Measurements from ENCODE around the gene MACF1. TPM values are rescaled to one million over a fixed set of nuclear protein-coding genes. Genes with fewer than 3 reads are reported as not detected.

Gene MACF1
- total RNA-seq, 1 experiment from 2014 or later: 104 TPM

DNA sequence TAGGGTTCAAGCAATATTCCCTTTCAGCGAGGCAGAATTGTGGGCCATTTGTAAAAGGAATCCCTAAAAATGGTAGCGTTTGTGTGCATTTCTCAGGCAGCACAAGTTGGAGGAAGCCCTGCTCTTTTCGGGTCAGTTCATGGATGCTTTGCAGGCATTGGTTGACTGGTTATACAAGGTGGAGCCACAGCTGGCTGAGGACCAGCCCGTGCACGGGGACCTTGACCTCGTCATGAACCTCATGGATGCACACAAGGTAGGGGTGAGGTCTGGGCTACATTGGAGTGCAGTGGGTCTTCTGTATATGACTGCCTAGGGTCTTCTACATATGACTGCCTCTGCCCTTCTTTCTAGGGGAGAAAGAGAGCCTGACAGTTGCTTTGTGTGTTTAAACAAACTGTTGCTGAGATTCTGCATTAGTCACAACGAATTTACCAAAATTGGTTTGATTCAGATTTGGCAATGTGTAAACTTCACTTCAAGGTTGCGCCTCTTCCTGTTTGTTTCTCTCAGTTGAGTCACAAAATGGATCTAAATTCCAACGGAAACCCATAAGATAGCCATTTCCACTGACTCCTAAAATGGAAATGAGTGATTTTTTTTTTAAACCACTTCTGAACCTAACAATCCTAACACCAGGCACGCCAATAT, 246.6 kb downstream of the MACF1 start:
- POLR2A ChIA-PET: no interaction called here
- no peaks in the 10 kb centered on the region for H3K9me3 Mint-ChIP-seq (ENCODE audit: unreplicated experiment)
- CTCF ChIA-PET: interaction anchor here (0.7 kb wide), 1 partner anchor 88 kb away, joined by 5 read pairs; no protein-coding TSS in a partner anchor

DNA sequence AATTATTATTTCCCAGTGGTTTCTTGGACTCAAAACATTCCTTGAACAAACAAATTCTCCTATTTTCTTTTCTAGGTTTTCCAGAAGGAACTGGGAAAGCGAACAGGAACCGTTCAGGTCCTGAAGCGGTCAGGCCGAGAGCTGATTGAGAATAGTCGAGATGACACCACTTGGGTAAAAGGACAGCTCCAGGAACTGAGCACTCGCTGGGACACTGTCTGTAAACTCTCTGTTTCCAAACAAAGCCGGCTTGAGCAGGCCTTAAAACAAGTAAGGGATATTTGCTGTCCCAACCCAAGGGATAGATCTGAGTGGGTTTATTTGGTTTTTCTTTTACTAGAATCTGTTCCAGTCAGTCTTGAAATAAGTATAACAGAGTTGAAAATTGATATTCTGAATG, 247.6 kb downstream of the MACF1 start:
- Histone ChIP-seq H3K9me3 (no peaks in the 10 kb centered on the region), H3K4me3 (ENCODE audit: low read depth, low read length) (no peak overlapping the region), H3K4me1 (no peaks in the 10 kb centered on the region), H3K27me3 (replicated peaks; ENCODE audit: control insufficient read depth, insufficient read depth, low read length) (no peaks in the 10 kb centered on the region), H3K36me3 (ENCODE audit: control insufficient read depth, insufficient read depth, low read length) (no peaks in the 10 kb centered on the region)
- CTCF ChIA-PET: no interaction called here
- Mint-ChIP-seq H3K27ac (ENCODE audit: unreplicated experiment) (no peak overlapping the region), H3K4me3 (ENCODE audit: unreplicated experiment) (no peak overlapping the region), H3K36me3 (ENCODE audit: insufficient read depth, unreplicated experiment) (peaks cover 84% of the 10 kb centered on the region), H3K9me3 (ENCODE audit: unreplicated experiment) (no peaks in the 10 kb centered on the region), H3K4me1 (ENCODE audit: low read depth, unreplicated experiment) (no peaks in the 10 kb centered on the region), H3K27me3 (ENCODE audit: insufficient read depth, unreplicated experiment) (no peaks in the 10 kb centered on the region)
- POLR2A ChIA-PET: no interaction called here
- no peak for DNase-seq
- intact Hi-C loops (cut with micrococcal nuclease; ENCODE audit: unreplicated experiment): no loop called here
- BruUV-seq (replicated peaks): no TSS peak
- TF ChIP-seq, protein P1, sequence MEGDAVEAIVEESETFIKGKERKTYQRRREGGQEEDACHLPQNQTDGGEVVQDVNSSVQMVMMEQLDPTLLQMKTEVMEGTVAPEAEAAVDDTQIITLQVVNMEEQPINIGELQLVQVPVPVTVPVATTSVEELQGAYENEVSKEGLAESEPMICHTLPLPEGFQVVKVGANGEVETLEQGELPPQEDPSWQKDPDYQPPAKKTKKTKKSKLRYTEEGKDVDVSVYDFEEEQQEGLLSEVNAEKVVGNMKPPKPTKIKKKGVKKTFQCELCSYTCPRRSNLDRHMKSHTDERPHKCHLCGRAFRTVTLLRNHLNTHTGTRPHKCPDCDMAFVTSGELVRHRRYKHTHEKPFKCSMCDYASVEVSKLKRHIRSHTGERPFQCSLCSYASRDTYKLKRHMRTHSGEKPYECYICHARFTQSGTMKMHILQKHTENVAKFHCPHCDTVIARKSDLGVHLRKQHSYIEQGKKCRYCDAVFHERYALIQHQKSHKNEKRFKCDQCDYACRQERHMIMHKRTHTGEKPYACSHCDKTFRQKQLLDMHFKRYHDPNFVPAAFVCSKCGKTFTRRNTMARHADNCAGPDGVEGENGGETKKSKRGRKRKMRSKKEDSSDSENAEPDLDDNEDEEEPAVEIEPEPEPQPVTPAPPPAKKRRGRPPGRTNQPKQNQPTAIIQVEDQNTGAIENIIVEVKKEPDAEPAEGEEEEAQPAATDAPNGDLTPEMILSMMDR (IDR thresholded peaks at IDR 0.05; ENCODE audit: insufficient read depth in 1 of 2, low read depth in 1 of 2, low read length in 1 of 2, severe bottlenecking in 1 of 2, unreplicated experiment in 1 of 2): no peak

More for the DNA sequence above, 246.6 kb downstream of the MACF1 start:
- Histone ChIP-seq H3K27me3 (replicated peaks; ENCODE audit: control insufficient read depth, insufficient read depth, low read length) (no peaks in the 10 kb centered on the region), H3K4me1 (no peaks in the 10 kb centered on the region), H3K9me3 (no peaks in the 10 kb centered on the region), H3K36me3 (ENCODE audit: control insufficient read depth, insufficient read depth, low read length) (no peaks in the 10 kb centered on the region), H3K4me3 (ENCODE audit: low read depth, low read length) (no peak overlapping the region)
- Mint-ChIP-seq H3K4me1 (ENCODE audit: low read depth, unreplicated experiment) (no peaks in the 10 kb centered on the region), H3K4me3 (ENCODE audit: unreplicated experiment) (no peak overlapping the region), H3K36me3 (ENCODE audit: insufficient read depth, unreplicated experiment) (peaks cover 80% of the 10 kb centered on the region), H3K27me3 (ENCODE audit: insufficient read depth, unreplicated experiment) (no peaks in the 10 kb centered on the region), H3K27ac (ENCODE audit: unreplicated experiment) (no peak overlapping the region)
- TF ChIP-seq, protein P1 (IDR thresholded peaks at IDR 0.05; ENCODE audit: insufficient read depth in 1 of 2, low read depth in 1 of 2, low read length in 1 of 2, severe bottlenecking in 1 of 2, unreplicated experiment in 1 of 2): no peak
- no peak for DNase-seq
- intact Hi-C loops (cut with micrococcal nuclease; ENCODE audit: unreplicated experiment): no loop called here
- no TSS peak for BruUV-seq (replicated peaks)

DNA sequence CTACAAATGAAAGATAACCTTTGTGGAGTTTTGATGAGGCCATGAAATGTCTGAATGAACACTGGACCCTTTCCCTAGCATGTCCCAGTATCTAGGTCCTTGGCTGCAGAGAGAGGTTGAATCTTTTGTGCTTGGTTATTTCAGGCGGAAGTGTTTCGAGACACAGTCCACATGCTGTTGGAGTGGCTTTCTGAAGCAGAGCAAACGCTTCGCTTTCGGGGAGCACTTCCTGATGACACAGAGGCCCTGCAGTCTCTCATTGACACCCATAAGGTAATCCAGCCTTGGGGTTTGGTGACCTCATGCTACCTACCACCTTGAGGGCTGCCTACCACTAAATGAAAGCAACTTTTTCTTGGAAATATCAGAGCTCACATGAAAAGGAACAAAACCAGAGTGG, 248.0 kb downstream of the MACF1 start:
- H3K4me3 ChIP-seq (ENCODE audit: low read depth, low read length): no peak overlapping the region
- H3K4me3 Mint-ChIP-seq (ENCODE audit: unreplicated experiment): no peak overlapping the region
- no peaks in the 10 kb centered on the region for H3K27me3 Mint-ChIP-seq (ENCODE audit: insufficient read depth, unreplicated experiment)
- no peaks in the 10 kb centered on the region for H3K4me1 ChIP-seq
- no peaks in the 10 kb centered on the region for H3K9me3 ChIP-seq
- H3K4me1 Mint-ChIP-seq (ENCODE audit: low read depth, unreplicated experiment): no peaks in the 10 kb centered on the region
- H3K36me3 Mint-ChIP-seq (ENCODE audit: insufficient read depth, unreplicated experiment): peaks cover 84% of the 10 kb centered on the region
- intact Hi-C loops (cut with micrococcal nuclease; ENCODE audit: unreplicated experiment): no loop called here
- no peak for DNase-seq
- BruUV-seq (replicated peaks): no TSS peak
- no peak overlapping the region for H3K27ac Mint-ChIP-seq (ENCODE audit: unreplicated experiment)
- TF ChIP-seq, protein P1 (IDR thresholded peaks at IDR 0.05; ENCODE audit: insufficient read depth in 1 of 2, low read depth in 1 of 2, low read length in 1 of 2, severe bottlenecking in 1 of 2, unreplicated experiment in 1 of 2): no peak
- ChIA-PET CTCF (no interaction called here), POLR2A (no interaction called here)
- no peaks in the 10 kb centered on the region for H3K36me3 ChIP-seq (ENCODE audit: control insufficient read depth, insufficient read depth, low read length)
- H3K27me3 ChIP-seq (replicated peaks; ENCODE audit: control insufficient read depth, insufficient read depth, low read length): no peaks in the 10 kb centered on the region
- no peaks in the 10 kb centered on the region for H3K9me3 Mint-ChIP-seq (ENCODE audit: unreplicated experiment)

Data from Caco-2 (cell line).